AG20443 (cell line): ENCODE data around the gene ISLR.

Experiments used
- DNase-seq: peaks from one replicate; pipeline ENCODE4 v3.0.0; 2012; ENCODE audit warnings: low spot score, mixed read lengths

Gene ISLR

DNA sequence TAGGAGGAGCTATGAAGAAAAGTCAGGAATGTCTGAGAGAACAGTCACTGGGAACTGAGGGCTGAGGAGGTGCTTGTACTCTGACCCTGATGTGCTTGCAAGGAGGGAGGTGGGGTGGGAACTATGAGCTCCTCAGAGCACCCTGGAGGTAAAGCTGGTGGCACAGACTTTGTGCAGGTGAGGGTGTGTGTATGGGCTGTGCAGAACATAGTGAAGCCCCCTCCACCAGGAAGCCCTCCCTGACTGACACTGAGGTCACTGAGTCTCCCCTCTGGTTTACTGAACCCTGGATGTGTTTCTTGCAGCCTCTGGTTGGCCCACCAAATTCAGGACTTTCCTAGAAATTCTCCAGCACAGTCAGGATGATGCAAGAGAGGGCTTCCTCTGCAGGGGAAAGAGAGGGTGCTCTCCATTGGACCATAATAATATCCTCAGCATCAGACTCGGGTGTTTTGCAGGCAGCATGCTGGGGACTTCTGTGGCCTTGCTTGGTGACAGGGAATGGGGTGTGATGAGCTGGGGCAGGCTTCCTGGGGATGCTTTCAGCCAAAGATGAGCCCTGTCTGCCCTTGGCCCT is 1.5 kb upstream of the ISLR start:
- DNase-seq = no peak

DNA sequence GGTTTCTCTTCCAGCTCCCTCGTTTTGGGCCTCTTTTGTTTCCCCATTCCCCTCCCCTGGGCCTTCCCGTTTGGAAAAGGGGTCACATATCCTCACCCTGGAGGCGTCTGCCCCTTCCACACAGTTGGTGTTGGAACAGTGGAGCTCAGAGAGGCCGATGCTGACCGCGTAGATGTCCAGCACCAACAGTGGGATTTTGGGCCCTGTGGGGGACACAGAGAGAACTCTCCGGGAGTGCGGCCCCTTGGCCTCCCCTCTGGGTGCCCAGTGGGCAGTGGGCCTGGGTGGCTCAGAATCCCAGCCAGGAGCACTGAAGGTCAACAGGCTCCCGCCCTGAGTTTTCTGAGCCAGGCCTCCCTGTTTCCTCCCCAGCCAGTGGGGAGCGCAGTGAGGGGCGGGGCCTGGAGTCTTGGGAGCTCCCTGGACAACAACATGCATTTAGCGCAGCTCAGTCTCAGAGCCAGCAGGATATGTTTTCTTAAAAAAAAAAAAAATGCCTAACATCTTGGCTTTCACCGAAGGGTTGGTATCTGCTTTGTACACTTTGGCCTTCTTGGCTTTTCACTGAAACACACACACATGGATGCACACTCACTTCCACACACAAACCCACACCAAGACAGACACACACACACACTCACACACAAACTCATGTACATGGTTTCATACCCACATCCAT is 670 bp upstream of the ISLR start:
- peak; percentile 90 for DNase-seq

DNA sequence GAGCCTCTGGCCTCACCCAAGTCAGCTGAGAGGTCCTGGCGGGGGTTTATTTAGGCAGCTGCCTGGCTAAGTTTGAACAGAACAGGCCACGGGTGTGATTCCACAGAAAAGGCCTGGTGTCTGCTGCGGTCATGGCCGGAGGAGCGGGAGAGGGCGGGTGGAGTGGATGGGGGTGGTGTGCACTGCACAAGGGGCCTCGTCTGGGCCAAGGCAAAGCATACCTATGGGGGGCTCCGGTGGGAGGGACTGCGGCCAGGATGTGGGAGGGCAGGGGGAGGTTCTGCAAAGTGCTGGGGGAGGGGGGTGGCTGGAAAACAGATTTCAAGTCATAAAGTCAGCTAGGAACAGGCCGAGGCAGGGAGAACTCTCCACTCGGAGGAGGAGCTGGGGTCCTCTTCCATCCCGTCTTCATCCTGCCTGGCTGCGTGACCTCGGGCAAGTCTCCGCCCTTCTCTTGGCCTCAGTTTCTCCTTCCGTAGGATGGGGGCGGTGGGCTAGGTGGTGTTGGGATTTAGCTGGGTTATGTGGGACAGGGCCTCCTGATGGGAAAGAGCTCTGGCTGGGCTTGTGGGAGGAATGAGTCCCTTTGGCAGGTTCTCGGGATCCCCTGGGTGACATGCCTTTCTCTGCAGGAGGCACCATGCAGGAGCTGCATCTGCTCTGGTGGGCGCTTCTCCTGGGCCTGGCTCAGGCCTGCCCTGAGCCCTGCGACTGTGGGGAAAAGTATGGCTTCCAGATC is 878 bp downstream of the ISLR start:
- DNase-seq = peak; percentile 58

DNA sequence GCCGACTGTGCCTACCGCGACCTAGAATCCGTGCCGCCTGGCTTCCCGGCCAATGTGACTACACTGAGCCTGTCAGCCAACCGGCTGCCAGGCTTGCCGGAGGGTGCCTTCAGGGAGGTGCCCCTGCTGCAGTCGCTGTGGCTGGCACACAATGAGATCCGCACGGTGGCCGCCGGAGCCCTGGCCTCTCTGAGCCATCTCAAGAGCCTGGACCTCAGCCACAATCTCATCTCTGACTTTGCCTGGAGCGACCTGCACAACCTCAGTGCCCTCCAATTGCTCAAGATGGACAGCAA is 1.4 kb downstream of the ISLR start:
- DNase-seq = no peak

DNA sequence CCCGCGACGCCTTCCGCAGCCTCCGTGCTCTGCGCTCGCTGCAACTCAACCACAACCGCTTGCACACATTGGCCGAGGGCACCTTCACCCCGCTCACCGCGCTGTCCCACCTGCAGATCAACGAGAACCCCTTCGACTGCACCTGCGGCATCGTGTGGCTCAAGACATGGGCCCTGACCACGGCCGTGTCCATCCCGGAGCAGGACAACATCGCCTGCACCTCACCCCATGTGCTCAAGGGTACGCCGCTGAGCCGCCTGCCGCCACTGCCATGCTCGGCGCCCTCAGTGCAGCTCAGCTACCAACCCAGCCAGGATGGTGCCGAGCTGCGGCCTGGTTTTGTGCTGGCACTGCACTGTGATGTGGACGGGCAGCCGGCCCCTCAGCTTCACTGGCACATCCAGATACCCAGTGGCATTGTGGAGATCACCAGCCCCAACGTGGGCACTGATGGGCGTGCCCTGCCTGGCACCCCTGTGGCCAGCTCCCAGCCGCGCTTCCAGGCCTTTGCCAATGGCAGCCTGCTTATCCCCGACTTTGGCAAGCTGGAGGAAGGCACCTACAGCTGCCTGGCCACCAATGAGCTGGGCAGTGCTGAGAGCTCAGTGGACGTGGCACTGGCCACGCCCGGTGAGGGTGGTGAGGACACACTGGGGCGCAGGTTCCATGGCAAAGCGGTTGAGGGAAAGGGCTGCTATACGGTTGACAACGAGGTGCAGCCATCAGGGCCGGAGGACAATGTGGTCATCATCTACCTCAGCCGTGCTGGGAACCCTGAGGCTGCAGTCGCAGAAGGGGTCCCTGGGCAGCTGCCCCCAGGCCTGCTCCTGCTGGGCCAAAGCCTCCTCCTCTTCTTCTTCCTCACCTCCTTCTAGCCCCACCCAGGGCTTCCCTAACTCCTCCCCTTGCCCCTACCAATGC is 2.0 kb downstream of the ISLR start:
- no peak for DNase-seq

GRCh38 chr15:74176262-74177214 is 3.0 kb downstream of the ISLR start:
- DNase-seq = no peak

GRCh38 chr15:74178326-74179100 is 5.0 kb downstream of the ISLR start:
- no peak for DNase-seq

DNA sequence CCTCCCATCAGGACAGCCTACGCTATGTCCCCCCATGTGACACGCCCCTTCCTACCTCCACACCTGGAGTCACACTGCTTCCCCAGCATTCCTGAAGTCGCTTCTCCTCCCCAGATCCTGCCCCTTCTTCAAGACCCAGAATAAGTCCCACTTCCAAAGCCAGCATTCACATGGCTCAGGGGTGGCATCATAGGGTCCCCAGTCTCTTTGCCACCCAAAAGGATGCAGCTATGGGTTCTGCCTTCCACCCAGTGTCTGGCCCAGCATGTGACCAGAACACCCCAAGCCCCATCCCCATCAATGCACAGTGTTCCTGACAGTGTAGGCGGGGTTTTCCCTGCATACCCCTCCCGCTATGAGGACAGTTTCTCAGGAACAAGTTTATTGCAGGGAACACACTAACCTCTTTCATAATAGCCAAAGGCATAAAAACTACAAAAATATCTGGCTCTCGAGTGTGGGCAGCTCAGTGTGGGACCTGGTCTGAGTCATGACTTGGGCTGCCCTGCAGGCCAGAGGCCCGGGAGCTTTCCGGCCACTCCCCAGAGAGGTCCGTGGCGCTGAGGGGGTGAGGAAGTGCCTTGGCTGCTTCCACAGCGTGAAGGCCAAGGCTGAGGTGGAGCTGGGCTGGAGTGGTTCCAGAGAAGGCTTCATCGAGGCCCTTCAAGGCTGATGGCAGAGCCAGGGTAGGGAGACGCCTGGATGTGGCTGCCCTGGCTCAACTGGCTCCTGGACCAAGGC is 5.8 kb downstream of the ISLR start:
- peak; percentile 96 for DNase-seq

GRCh38 chr15:74179983-74180880 is 6.7 kb downstream of the ISLR start:
- DNase-seq = peak; percentile 70

- no peak for DNase-seq
Measured at GRCh38 chr15:74180881-74181602, 7.5 kb downstream of the ISLR start.

- no peak for DNase-seq
Measured at GRCh38 chr15:74182131-74182530, 8.6 kb downstream of the ISLR start.

- no peak for DNase-seq
Measured at GRCh38 chr15:74184582-74185091, 11.1 kb downstream of the ISLR start.

DNA sequence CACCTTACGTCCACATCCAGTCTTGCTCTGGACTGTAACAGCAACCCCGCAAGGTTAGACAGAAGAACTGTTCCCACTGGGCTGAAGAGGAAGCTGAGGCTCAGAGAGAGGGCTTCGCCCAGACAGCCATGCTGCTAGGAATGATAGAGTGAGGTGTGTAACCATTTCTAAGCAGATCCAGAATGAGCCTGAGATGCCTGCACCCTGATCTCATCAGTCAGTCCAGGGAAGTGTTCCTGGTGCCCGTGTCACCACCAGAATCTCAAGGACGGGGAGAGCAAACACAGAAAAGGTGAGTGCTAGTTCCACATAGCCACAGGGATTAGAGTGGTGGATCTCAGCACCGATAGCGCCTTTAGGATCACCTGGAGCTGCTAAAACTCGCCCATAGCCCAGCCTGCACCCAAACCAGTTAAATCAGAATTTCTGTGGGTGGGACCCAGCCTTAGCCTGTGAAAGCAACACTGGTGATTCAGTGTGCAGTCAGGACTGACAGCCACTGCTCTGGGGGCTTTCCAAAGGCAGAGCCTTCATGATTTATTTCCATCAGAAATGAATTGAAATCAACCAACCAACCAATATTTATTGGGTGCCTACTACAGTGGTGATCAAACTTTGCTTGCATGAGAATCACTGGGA is 12.3 kb downstream of the ISLR start:
- DNase-seq = no peak

GRCh38 chr15:74188216-74188615 is 14.7 kb downstream of the ISLR start:
- DNase-seq = no peak

GRCh38 chr15:74191798-74192197 is 18.3 kb downstream of the ISLR start:
- DNase-seq = no peak

DNA sequence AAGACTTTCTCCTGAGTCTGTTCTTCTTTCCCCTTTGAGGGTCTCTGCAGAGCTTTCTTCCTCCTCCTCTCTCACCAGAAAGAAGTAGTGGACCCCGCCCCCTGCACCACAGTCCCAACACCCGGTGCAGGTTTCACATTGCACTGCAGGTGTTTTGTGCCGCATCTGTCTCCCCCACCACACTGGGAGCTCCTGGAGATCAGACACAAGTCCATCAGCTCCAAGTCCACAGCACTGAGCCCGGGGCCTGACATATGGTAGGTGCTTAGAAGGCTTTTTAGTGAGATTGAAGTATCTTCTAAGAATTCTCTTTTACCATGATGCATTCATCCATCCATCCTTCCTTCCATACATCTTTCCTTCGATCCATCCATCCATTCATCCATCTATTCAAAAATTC is 19.2 kb downstream of the ISLR start:
- no peak for DNase-seq

- DNase-seq = peak; percentile 75
Measured at GRCh38 chr15:74193299-74193718, 19.8 kb downstream of the ISLR start.
